CD4-positive, alpha-beta T cell (primary cell): ENCODE data around the gene STK32B. TPM values are rescaled to one million over a fixed set of nuclear protein-coding genes. Genes with fewer than 3 reads are reported as not detected.

Source experiments
- ATAC-seq: fragments of 200-7000 bp; cut with Tn5 transposase; one replicate; pipeline ENCODE4 v1.10.0; 2022; ENCODE audit warnings: mild to moderate bottlenecking; ENCODE audit not compliant: poor library complexity
- CTCF ChIA-PET: fragments of 350-600 bp; sonication (Branson Sonifier 250); formaldehyde crosslinking; loops from one replicate; lab custom pipeline; 2021; ENCODE audit warnings: antibody characterized with exemption, inconsistent platforms; lab: Charles Lee
- POLR2A ChIA-PET: fragments of 350-600 bp; sonication (Branson Sonifier 250); formaldehyde crosslinking; loops from one replicate; lab custom pipeline; 2021; ENCODE audit warnings: antibody characterized with exemption, inconsistent platforms; lab: Charles Lee
- DNase-seq, 14 experiments: peaks; one replicate each; pipeline ENCODE4 v3.0.0-alpha.2; 2013 to 2020; ENCODE audit warnings: mixed read lengths in 2 of 14
- H3K27ac ChIP-seq, 2 donors: one replicate each; pipeline versions ENCODE4 v1.5.1 to v1.7.0; 2013; ENCODE audit warnings: low read length in 2 of 2, low read depth in 1 of 2, mild to moderate bottlenecking in 1 of 2
- H3K27me3 ChIP-seq, 2 experiments: 1 replicate in 1 of 2; 2 replicates in 1 of 2; pipeline versions ENCODE4 v1.6.1 to v1.7.0; 2013; ENCODE audit warnings: low read length in 2 of 2, control low read depth in 1 of 2, mild to moderate bottlenecking in 1 of 2, moderate library complexity in 1 of 2; ENCODE audit not compliant: insufficient read depth in 2 of 2, control insufficient read depth in 1 of 2
- H3K36me3 ChIP-seq: one replicate; pipeline ENCODE4 v1.6.1; 2013; ENCODE audit warnings: low read length, control low read depth; ENCODE audit not compliant: insufficient read depth
- H3K4me1 ChIP-seq: one replicate; pipeline ENCODE4 v1.6.1; 2013; ENCODE audit warnings: low read length, control low read depth; ENCODE audit not compliant: insufficient read depth
- H3K4me3 ChIP-seq: one replicate; pipeline ENCODE4 v1.5.1; 2013; ENCODE audit warnings: mild to moderate bottlenecking, low read length, moderate library complexity
- H3K9me3 ChIP-seq, 2 experiments: 1 replicate in 1 of 2; 2 replicates in 1 of 2; pipeline versions ENCODE4 v1.6.1 to v1.7.0; 2013; ENCODE audit warnings: low read length in 2 of 2, mild to moderate bottlenecking in 2 of 2, control low read depth in 1 of 2, moderate library complexity in 1 of 2; ENCODE audit not compliant: control insufficient read depth in 1 of 2, insufficient read depth in 1 of 2
- H3K27ac Mint-ChIP-seq: one replicate; pipeline ENCODE4 v1.8.0; 2020; ENCODE audit warnings: mixed read lengths
- H3K27me3 Mint-ChIP-seq: one replicate; pipeline ENCODE4 v1.8.0; 2021; ENCODE audit warnings: mixed read lengths
- H3K36me3 Mint-ChIP-seq: one replicate; pipeline ENCODE4 v1.8.0; 2021; ENCODE audit warnings: low read depth, mixed read lengths
- H3K4me1 Mint-ChIP-seq: one replicate; pipeline ENCODE4 v1.8.0; 2021; ENCODE audit warnings: low read depth, mixed read lengths
- H3K4me3 Mint-ChIP-seq: one replicate; pipeline ENCODE4 v1.8.0; 2020; ENCODE audit warnings: mild to moderate bottlenecking, mixed read lengths
- H3K9me3 Mint-ChIP-seq: one replicate; pipeline ENCODE4 v1.8.0; 2020; ENCODE audit warnings: mixed read lengths
- intact Hi-C, 2 experiments: fragments of 100-400 bp; cut with DNase I in 1 of 2; cut with micrococcal nuclease in 1 of 2; formaldehyde crosslinking; loops; one replicate each; pipeline versions ENCODE4 v1.15.1 to v1.9.0; 2023 to 2025; cut with DNase I, micrococcal nuclease
- total RNA-seq, 174 experiments: library from RNA in 2 of 174; stranded (reverse) in 2 of 174; gene quantifications; one replicate each; pipeline ENCODE4 v1.2.3 and lab custom pipeline; 2021 to 2026
- TF ChIP-seq, protein P1 (sequence below): fragments of 200-600 bp; IDR thresholded peaks from one replicate; pipeline ENCODE4 v1.8.0; 2022; ENCODE audit warnings: antibody characterized with exemption, mild to moderate bottlenecking

The STK32B gene
- total RNA-seq, 2 experiments from 2014 or later = not detected

DNA sequence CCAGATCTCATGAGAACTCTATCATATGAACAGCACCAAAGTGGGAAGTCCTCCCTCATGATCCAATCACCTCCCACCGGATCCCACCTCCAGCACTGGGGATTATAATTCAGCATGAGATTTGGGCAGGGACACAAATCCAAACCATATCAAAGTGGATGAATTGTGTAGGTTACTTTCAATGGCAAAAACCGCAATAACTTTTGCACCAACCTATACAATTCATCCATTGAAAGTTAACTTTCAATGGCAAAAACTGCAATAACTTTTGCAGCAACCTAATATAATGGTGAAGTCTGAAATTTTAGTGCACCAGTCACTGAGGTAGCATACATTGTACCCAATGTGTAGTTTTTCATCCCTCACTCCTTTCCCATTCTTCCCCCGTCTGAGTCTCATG lies 16.6 kb downstream of the STK32B start:
- ChIA-PET POLR2A (no interaction called here), CTCF (no interaction called here)
- Mint-ChIP-seq H3K9me3 (no peaks in the 10 kb centered on the region), H3K4me3 (no peak overlapping the region), H3K36me3 (no peaks in the 10 kb centered on the region), H3K4me1 (no peaks in the 10 kb centered on the region), H3K27me3 (peaks cover 10% of the 10 kb centered on the region), H3K27ac (no peak overlapping the region)
- ATAC-seq = no peak
- TF ChIP-seq, protein P1, sequence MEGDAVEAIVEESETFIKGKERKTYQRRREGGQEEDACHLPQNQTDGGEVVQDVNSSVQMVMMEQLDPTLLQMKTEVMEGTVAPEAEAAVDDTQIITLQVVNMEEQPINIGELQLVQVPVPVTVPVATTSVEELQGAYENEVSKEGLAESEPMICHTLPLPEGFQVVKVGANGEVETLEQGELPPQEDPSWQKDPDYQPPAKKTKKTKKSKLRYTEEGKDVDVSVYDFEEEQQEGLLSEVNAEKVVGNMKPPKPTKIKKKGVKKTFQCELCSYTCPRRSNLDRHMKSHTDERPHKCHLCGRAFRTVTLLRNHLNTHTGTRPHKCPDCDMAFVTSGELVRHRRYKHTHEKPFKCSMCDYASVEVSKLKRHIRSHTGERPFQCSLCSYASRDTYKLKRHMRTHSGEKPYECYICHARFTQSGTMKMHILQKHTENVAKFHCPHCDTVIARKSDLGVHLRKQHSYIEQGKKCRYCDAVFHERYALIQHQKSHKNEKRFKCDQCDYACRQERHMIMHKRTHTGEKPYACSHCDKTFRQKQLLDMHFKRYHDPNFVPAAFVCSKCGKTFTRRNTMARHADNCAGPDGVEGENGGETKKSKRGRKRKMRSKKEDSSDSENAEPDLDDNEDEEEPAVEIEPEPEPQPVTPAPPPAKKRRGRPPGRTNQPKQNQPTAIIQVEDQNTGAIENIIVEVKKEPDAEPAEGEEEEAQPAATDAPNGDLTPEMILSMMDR = no peak
- no peak overlapping the region for H3K27ac ChIP-seq
- H3K27me3 ChIP-seq = peaks cover 0 to 3% of the 10 kb centered on the region in 2 experiments
- no peaks in the 10 kb centered on the region for H3K36me3 ChIP-seq
- no peak for DNase-seq
- no peak overlapping the region for H3K4me3 ChIP-seq
- peaks cover 5 to 8% of the 10 kb centered on the region in 2 experiments for H3K9me3 ChIP-seq
- H3K4me1 ChIP-seq = no peaks in the 10 kb centered on the region
- intact Hi-C loops = no loop called here

DNA sequence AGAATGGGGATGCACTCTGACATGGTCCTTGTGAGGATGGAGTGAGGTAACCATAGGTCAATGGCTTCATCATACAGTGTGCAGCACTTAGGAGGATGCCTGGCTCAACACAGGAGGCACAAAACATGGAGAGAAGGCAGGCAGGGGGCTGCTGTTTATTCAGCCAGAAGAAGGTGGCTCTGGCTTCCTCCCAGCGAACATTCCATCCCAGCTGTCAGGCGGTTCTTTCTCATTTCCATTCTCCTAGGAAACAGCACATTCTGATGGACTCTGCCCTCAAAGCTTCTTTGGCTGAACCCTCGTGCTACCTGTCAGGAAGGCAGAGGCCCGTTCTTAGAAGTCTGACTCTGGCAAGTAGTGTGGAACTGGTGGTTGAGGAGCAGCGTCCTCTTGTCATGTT lies 18.6 kb downstream of the STK32B start:
- ATAC-seq = no peak
- H3K27ac Mint-ChIP-seq = no peak overlapping the region
- Histone ChIP-seq H3K27me3 (no peaks in the 10 kb centered on the region), H3K9me3 (peaks cover 5 to 8% of the 10 kb centered on the region in 2 experiments), H3K36me3 (no peaks in the 10 kb centered on the region), H3K4me1 (no peaks in the 10 kb centered on the region), H3K27ac (no peak overlapping the region), H3K4me3 (no peak overlapping the region)
- CTCF ChIA-PET = no interaction called here
- POLR2A ChIA-PET = no interaction called here
- TF ChIP-seq, protein P1 = no peak
- no peaks in the 10 kb centered on the region for H3K4me1 Mint-ChIP-seq
- no peak for DNase-seq
- no peak overlapping the region for H3K4me3 Mint-ChIP-seq
- intact Hi-C loops = no loop called here
- H3K27me3 Mint-ChIP-seq = peaks cover 10% of the 10 kb centered on the region
- H3K9me3 Mint-ChIP-seq = no peaks in the 10 kb centered on the region
- no peaks in the 10 kb centered on the region for H3K36me3 Mint-ChIP-seq

DNA sequence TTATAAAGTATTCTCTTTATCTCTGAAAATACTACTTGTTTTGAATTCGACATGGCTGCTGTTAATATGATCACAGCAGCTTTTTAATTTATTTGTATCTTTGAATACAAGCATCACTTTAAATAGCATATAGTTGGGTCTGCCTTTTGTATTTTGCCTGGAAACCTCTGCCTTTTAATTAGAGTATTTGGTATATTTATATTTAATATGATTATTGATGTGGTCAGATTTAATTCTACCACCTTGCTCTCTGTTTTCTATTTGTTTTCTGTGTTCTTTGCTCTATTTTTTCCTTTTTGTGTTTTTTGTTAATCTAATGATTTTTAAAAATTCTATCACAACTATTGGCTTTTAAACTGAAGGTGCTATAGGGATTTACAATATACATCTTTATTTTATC lies 21.7 kb downstream of the STK32B start:
- Mint-ChIP-seq H3K36me3 (no peaks in the 10 kb centered on the region), H3K4me3 (no peak overlapping the region), H3K4me1 (no peaks in the 10 kb centered on the region), H3K27ac (no peak overlapping the region), H3K9me3 (no peaks in the 10 kb centered on the region), H3K27me3 (peaks cover 5% of the 10 kb centered on the region)
- intact Hi-C loops = no loop called here
- Histone ChIP-seq H3K36me3 (no peaks in the 10 kb centered on the region), H3K4me3 (no peak overlapping the region), H3K27me3 (no peaks in the 10 kb centered on the region), H3K9me3 (peaks cover 5 to 8% of the 10 kb centered on the region in 2 experiments), H3K27ac (no peak overlapping the region), H3K4me1 (no peaks in the 10 kb centered on the region)
- DNase-seq = no peak
- POLR2A ChIA-PET = no interaction called here
- CTCF ChIA-PET = no interaction called here
- TF ChIP-seq, protein P1 = no peak
- ATAC-seq = no peak
